K562 (cell line): ENCODE measurements around the gene AKAP6. TPM values are rescaled to one million over a fixed set of nuclear protein-coding genes. Genes with fewer than 3 reads are reported as not detected.

ENCODE experiments used
- ATAC-seq: fragments of 200-7000 bp; cut with Tn5 transposase; 3 replicates; pipeline ENCODE4 v1.9.1; 2020; ENCODE audit warnings: moderate library complexity
- BruUV-seq: library from RNA; stranded (reverse); fragments of 400-500 nt; replicated peaks from 2 replicates; lab custom pipeline; 2021; lab: Mats Ljungman, UMichigan
- CTCF ChIA-PET: fragments of 300-600 bp; formaldehyde crosslinking; extraction: SDS; loops from one replicate; lab custom pipeline; 2021; ENCODE audit warnings: low intra/inter-chr PET ratio; lab: Yijun Ruan, JAX
- POLR2A ChIA-PET: fragments of 300-600, 350-650 bp; sonication (Branson Sonifier 250); formaldehyde crosslinking; extraction: SDS; loops from one replicate; lab custom pipeline; 2021; ENCODE audit warnings: antibody characterized with exemption, inconsistent platforms; lab: Yijun Ruan, JAX
- DNase-seq, 4 experiments: peaks; one replicate each; pipeline versions ENCODE4 v3.0.0 to v3.0.0-alpha.2; 2011 to 2018; ENCODE audit warnings: low spot score in 3 of 4, mixed read lengths in 3 of 4; ENCODE audit errors: extremely low read depth in 1 of 4
- FAIRE-seq: peaks from 2 replicates; lab custom pipeline; 2011; peaks lifted over from hg19 to GRCh38; lab: Jason Lieb, UNC
- H2AFZ ChIP-seq: 2 replicates; pipeline ENCODE4 v1.6.0; 2011; ENCODE audit warnings: low read depth, low read length, control low read depth, inconsistent platforms
- H3K27ac ChIP-seq: fragments of 200-600 bp; 3 replicates; pipeline ENCODE4 v1.8.0; 2011; ENCODE audit warnings: low read depth, mild to moderate bottlenecking, control low read depth, inconsistent platforms, low read length, moderate library complexity, mixed read lengths; ENCODE audit errors: extremely low read depth
- H3K27me3 ChIP-seq, 2 experiments: fragments of 300-600 bp in 1 of 2; 2 replicates in 1 of 2; 3 replicates in 1 of 2; pipeline versions ENCODE4 v1.6.0 to v1.8.0; 2011; ENCODE audit warnings: inconsistent platforms in 2 of 2, low read length in 2 of 2, mild to moderate bottlenecking in 1 of 2, mixed read lengths in 1 of 2, moderate library complexity in 1 of 2; ENCODE audit not compliant: control insufficient read depth in 2 of 2, insufficient read depth in 2 of 2
- H3K36me3 ChIP-seq: fragments of 300-600 bp; 3 replicates; pipeline ENCODE4 v1.8.0; 2011; ENCODE audit warnings: mild to moderate bottlenecking, low read length, inconsistent platforms; ENCODE audit not compliant: control insufficient read depth, insufficient read depth
- H3K4me1 ChIP-seq, 2 experiments: fragments of 200-600 bp in 1 of 2; replicated peaks in 1 of 2; 2 replicates in 1 of 2; 3 replicates in 1 of 2; pipeline versions ENCODE4 v1.5.1 to v1.8.0; 2011; ENCODE audit warnings: inconsistent platforms in 2 of 2, low read length in 2 of 2, mild to moderate bottlenecking in 1 of 2, mixed read lengths in 1 of 2, moderate library complexity in 1 of 2; ENCODE audit not compliant: control insufficient read depth in 2 of 2, insufficient read depth in 2 of 2
- H3K4me2 ChIP-seq: 2 replicates; pipeline ENCODE4 v1.6.1; 2011; ENCODE audit warnings: low read length, control low read depth, inconsistent platforms, mixed read lengths; ENCODE audit not compliant: insufficient read depth
- H3K4me3 ChIP-seq: fragments of 200-600 bp; sonication (generic), shearing (Covaris generic); 2 replicates; pipeline ENCODE4 v1.5.1; 2016; ENCODE audit warnings: control low read depth, inconsistent platforms
- H3K79me2 ChIP-seq: fragments of 200-600 bp; 3 replicates; pipeline ENCODE4 v1.8.0; 2011; ENCODE audit warnings: low read length, inconsistent platforms; ENCODE audit not compliant: control insufficient read depth, insufficient read depth
- H3K9ac ChIP-seq, 2 experiments: 2 replicates each; pipeline versions ENCODE4 v1.6.0 to v1.6.1; 2011; ENCODE audit warnings: low read depth in 2 of 2, low read length in 2 of 2, control low read depth in 1 of 2, inconsistent platforms in 1 of 2, mild to moderate bottlenecking in 1 of 2, mixed read lengths in 1 of 2; ENCODE audit not compliant: insufficient read depth in 1 of 2
- H3K9me1 ChIP-seq: one replicate; pipeline ENCODE4 v1.6.0; 2011; ENCODE audit warnings: inconsistent platforms, mild to moderate bottlenecking, low read length, moderate library complexity; ENCODE audit not compliant: control insufficient read depth, insufficient read depth
- H3K9me3 ChIP-seq: replicated peaks from 2 replicates; pipeline ENCODE4 v1.5.1; 2011; ENCODE audit warnings: low read depth, low read length, inconsistent platforms; ENCODE audit not compliant: control insufficient read depth, insufficient read depth
- H4K20me1 ChIP-seq: replicated peaks from 2 replicates; pipeline ENCODE4 v1.6.1; 2011; ENCODE audit warnings: low read length, inconsistent platforms, mixed read lengths; ENCODE audit not compliant: control insufficient read depth, insufficient read depth
- ERF ChIP-seq: fragments of 450-650 bp; formaldehyde crosslinking; IDR thresholded peaks from 2 replicates; pipeline ENCODE4 v1.4.0; 2020; ENCODE audit warnings: mild to moderate bottlenecking, mixed read lengths
- JUND ChIP-seq, 2 experiments: IDR thresholded peaks; 2 replicates in 1 of 2; 3 replicates in 1 of 2; pipeline ENCODE4 v1.6.1; 2011; ENCODE audit warnings: borderline replicate concordance in 2 of 2, low read depth in 2 of 2, low read length in 2 of 2, improper control_type of control experiment in 1 of 2, missing biosample characterization in 1 of 2, missing genetic modification characterization in 1 of 2, missing genetic modification reagents in 1 of 2
- PPARD ChIP-seq: fragments of 250-450 bp; sonication (Bioruptor Pico); IDR thresholded peaks from 2 replicates; pipeline ENCODE4 v1.8.0; 2022; ENCODE audit warnings: inconsistent platforms, mild to moderate bottlenecking, moderate library complexity
- ZNF324 ChIP-seq: fragments of 250-450 bp; sonication (Bioruptor Pico); IDR thresholded peaks from 2 replicates; pipeline ENCODE4 v1.4.0; 2020; ENCODE audit warnings: mild to moderate bottlenecking
- ZNF551 ChIP-seq: fragments of 250-450 bp; sonication (Bioruptor Pico); IDR thresholded peaks from 2 replicates; pipeline ENCODE4 v1.5.0; 2021; ENCODE audit warnings: mild to moderate bottlenecking, moderate library complexity
- WGBS: fragments of 100-300 bp; shearing (Covaris generic); methylation state at CpG from one replicate; pipeline ENCODE4 v1.1.6; 2016; ENCODE audit warnings: low coverage, mixed read lengths; ENCODE audit not compliant: insufficient coverage; ENCODE audit errors: missing lambda C conversion rate; 5-methylcytosine and 5-hydroxymethylcytosine counted together
- in situ Hi-C: fragments of 300-500 bp; cut with MboI; formaldehyde crosslinking; loops from 4 replicates; pipeline ENCODE4 v1.15.0; 2018; ENCODE audit warnings: inconsistent platforms, mixed read lengths
- intact Hi-C: fragments of 100-400 bp; cut with micrococcal nuclease; formaldehyde crosslinking; loops from 2 replicates; pipeline ENCODE4 v1.14.2; 2022
- polyA plus RNA-seq, 8 experiments: library from polyadenylated mRNA; depleted of rRNA in 4 of 8; stranded (reverse) in 5 of 8; unstranded in 3 of 8; fragments of >200 nt; fragmentation: Nextera tagmentation in 2 of 8; fragmentation: Illumina TruSeq in 1 of 8; extraction: Ambion mirVana in 2 of 8; extraction: Trizol in 1 of 8; gene quantifications; 2 replicates each; pipeline versions ENCODE4 v1.2.1 to v1.2.3, GENCODE V29; 2011 to 2014; ENCODE audit warnings: inconsistent platforms in 1 of 8, missing spikeins in 1 of 8
- total RNA-seq, 7 experiments: library from RNA; depleted of rRNA in 6 of 7; stranded (reverse); fragments of >200 nt in 6 of 7; fragmentation: Illumina TruSeq in 2 of 7; extraction: Trizol in 2 of 7; gene quantifications; 2 replicates each; pipeline versions ENCODE4 v1.2.1 to v1.2.3, GENCODE V29; 2011 to 2021; ENCODE audit warnings: low replicate concordance in 1 of 7
- TF ChIP-seq, protein P1 (sequence below): sonication (generic); formaldehyde crosslinking; IDR thresholded peaks from 2 replicates; pipeline ENCODE4 v1.8.1; 2022; ENCODE audit warnings: missing genetic modification reagents

The AKAP6 gene
- total and polyA plus RNA-seq, 9 of the 15 experiments (the other 6 are each of a cell fraction or from before 2014, with no cell fraction given): 0.03 to 1.7 (median 0.48) TPM

- TF ChIP-seq ZNF324 (CRISPR knock-in tag) (no peak), ERF (CRISPR knock-in tag) (no peak), PPARD (no peak), ZNF551 (CRISPR knock-in tag) (no peak)
Measured at GRCh38 chr14:32400480-32400879, 71.4 kb downstream of the AKAP6 start (continued).

- FAIRE-seq: no peak
- no peaks in the 10 kb centered on the region for H3K9me3 ChIP-seq
- no peaks in the 10 kb centered on the region for H3K36me3 ChIP-seq
- WGBS: 13% methylated on average over 3 of the region's 3 CpGs
- no peak for ATAC-seq
- no peak overlapping the region for H3K27ac ChIP-seq
- intact Hi-C loops: no loop called here
- no peak overlapping the region for H3K9ac ChIP-seq
- no peaks in the 10 kb centered on the region for H3K27me3 ChIP-seq
- POLR2A ChIA-PET: no interaction called here
- H3K4me2 ChIP-seq: no peak overlapping the region
- in situ Hi-C loops: no loop called here
- H3K4me3 ChIP-seq: no peak overlapping the region
- BruUV-seq: no TSS peak
- no peaks in the 10 kb centered on the region for H3K4me1 ChIP-seq
- no peaks in the 10 kb centered on the region for H3K79me2 ChIP-seq
- no peaks in the 10 kb centered on the region for H3K9me1 ChIP-seq
- CTCF ChIA-PET: no interaction called here
- TF ChIP-seq, protein P1, sequence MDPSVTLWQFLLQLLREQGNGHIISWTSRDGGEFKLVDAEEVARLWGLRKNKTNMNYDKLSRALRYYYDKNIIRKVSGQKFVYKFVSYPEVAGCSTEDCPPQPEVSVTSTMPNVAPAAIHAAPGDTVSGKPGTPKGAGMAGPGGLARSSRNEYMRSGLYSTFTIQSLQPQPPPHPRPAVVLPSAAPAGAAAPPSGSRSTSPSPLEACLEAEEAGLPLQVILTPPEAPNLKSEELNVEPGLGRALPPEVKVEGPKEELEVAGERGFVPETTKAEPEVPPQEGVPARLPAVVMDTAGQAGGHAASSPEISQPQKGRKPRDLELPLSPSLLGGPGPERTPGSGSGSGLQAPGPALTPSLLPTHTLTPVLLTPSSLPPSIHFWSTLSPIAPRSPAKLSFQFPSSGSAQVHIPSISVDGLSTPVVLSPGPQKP: no peak
- TF ChIP-seq JUND (IDR thresholded peaks at IDR 0.05; ENCODE audit: borderline replicate concordance, low read depth, low read length) (no peak), JUND (tag; IDR thresholded peaks at IDR 0.05; ENCODE audit: borderline replicate concordance, low read depth, low read length) (no peak)
- no peak overlapping the region for H2AFZ ChIP-seq
- no peak for DNase-seq
- no peaks in the 10 kb centered on the region for H4K20me1 ChIP-seq
Measured at GRCh38 chr14:32403021-32403420, 73.9 kb downstream of the AKAP6 start.
